Activated CD4-positive, alpha-beta memory T cell treated with anti-CD3 and anti-CD28 coated beads for 36 hours (primary cell): ENCODE measurements around the gene SLC24A4. TPM values are rescaled to one million over a fixed set of nuclear protein-coding genes. Genes with fewer than 3 reads are reported as not detected.

Source experiments
- CTCF ChIA-PET: fragments of 350-600 bp; sonication (Branson Sonifier 250); formaldehyde crosslinking; loops from one replicate; lab custom pipeline; 2021; ENCODE audit warnings: antibody characterized with exemption, inconsistent platforms; lab: Charles Lee
- POLR2A ChIA-PET: fragments of 350-600 bp; sonication (Branson Sonifier 250); formaldehyde crosslinking; loops from one replicate; lab custom pipeline; 2021; ENCODE audit warnings: antibody characterized with exemption; lab: Charles Lee
- DNase-seq: peaks from one replicate; pipeline ENCODE4 v3.0.0-alpha.2; 2020
- H3K27ac Mint-ChIP-seq: one replicate; pipeline ENCODE4 v1.8.0; 2021; ENCODE audit warnings: mixed read lengths
- H3K27me3 Mint-ChIP-seq: one replicate; pipeline ENCODE4 v1.8.0; 2021; ENCODE audit warnings: mixed read lengths
- H3K36me3 Mint-ChIP-seq: one replicate; pipeline ENCODE4 v1.8.0; 2021; ENCODE audit warnings: mixed read lengths
- H3K4me1 Mint-ChIP-seq: one replicate; pipeline ENCODE4 v1.8.0; 2021; ENCODE audit warnings: low read depth, mixed read lengths
- H3K4me3 Mint-ChIP-seq: one replicate; pipeline ENCODE4 v1.8.0; 2021; ENCODE audit warnings: mild to moderate bottlenecking, mixed read lengths
- H3K9me3 Mint-ChIP-seq: one replicate; pipeline ENCODE4 v1.8.0; 2021; ENCODE audit warnings: mixed read lengths
- intact Hi-C: fragments of 100-400 bp; cut with micrococcal nuclease; formaldehyde crosslinking; loops from one replicate; pipeline ENCODE4 v1.15.1; 2023
- total RNA-seq, 2 experiments: library from RNA; stranded (reverse); gene quantifications; one replicate each; pipeline ENCODE4 v1.2.3, GENCODE V29; 2021

SLC24A4 gene
- total RNA-seq, 2 experiments from 2014 or later = not detected

- no peak overlapping the region for H3K4me3 Mint-ChIP-seq
- no peaks in the 10 kb centered on the region for H3K4me1 Mint-ChIP-seq
- no peak overlapping the region for H3K27ac Mint-ChIP-seq
- intact Hi-C loops = no loop called here
- CTCF ChIA-PET = no interaction called here
- POLR2A ChIA-PET = no interaction called here
- H3K9me3 Mint-ChIP-seq = peaks cover 3% of the 10 kb centered on the region
- no peaks in the 10 kb centered on the region for H3K36me3 Mint-ChIP-seq
- peaks cover 12% of the 10 kb centered on the region for H3K27me3 Mint-ChIP-seq
- no peak for DNase-seq
Measured at GRCh38 chr14:92482621-92483319, 159.8 kb downstream of the SLC24A4 start.

DNA sequence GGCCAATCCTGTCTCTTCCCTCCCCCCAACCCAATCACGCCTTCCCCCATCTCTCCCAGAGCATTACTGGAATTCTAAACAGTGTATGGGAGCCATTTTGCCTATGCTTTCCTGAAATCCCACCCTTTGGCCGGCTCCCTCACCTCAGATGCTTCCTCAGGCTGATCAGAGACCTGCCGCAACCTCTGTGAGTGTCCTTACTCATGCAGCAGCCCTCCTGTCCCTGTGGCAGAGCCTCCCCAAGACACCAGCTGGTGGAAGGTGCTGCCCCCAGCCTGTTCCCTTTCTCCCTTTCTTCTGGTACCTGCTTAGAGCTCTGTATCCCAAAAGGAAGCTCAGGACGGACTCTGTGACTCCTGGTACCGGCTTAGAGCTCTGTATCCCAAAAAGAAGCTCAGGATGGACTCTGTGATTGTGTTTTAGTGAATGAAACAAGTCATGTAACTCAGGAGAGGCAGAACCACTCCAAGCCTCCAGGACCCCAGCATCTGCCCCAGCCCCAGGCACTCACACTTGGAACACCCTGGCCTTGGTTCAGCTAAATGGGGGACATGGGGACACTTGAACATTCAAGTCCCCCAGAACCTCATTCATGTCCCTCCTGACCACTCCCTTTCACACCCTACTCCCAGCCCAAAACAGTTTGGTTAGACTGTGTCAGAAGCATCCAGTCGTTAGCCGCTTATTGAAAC, 161.3 kb downstream of the SLC24A4 start:
- no peak overlapping the region for H3K27ac Mint-ChIP-seq
- no peaks in the 10 kb centered on the region for H3K9me3 Mint-ChIP-seq
- H3K36me3 Mint-ChIP-seq = no peaks in the 10 kb centered on the region
- intact Hi-C loops = no loop called here
- H3K4me1 Mint-ChIP-seq = no peaks in the 10 kb centered on the region
- ChIA-PET CTCF (no interaction called here), POLR2A (no interaction called here)
- H3K4me3 Mint-ChIP-seq = no peak overlapping the region
- H3K27me3 Mint-ChIP-seq = peaks cover 10% of the 10 kb centered on the region
- DNase-seq = no peak

DNA sequence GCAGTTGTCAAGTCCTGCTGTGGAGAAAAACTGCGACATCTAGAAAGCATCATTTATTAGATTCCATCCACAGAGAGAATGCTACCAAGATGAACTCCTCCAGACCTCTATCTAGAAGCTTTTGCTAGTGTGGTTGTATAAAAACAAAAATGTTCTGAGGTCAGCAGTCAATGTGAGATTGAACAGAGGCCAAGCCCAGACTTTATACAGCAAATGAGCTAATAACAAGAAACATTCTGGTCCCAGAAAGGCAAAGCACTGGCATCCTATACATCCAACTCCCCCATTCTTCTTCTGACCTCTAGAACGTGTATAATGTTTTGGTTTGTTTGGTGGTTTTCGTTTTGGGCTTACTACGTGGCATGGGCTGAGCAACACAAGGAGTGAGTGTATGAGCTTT, 163.9 kb downstream of the SLC24A4 start:
- Mint-ChIP-seq H3K27ac (no peak overlapping the region), H3K27me3 (peaks cover 10% of the 10 kb centered on the region), H3K4me3 (no peak overlapping the region), H3K9me3 (no peaks in the 10 kb centered on the region), H3K36me3 (no peaks in the 10 kb centered on the region), H3K4me1 (no peaks in the 10 kb centered on the region)
- CTCF ChIA-PET = interaction anchor here (1.2 kb wide), 1 partner anchor 89 kb away, joined by 3 read pairs; no protein-coding TSS in a partner anchor
- no peak for DNase-seq
- intact Hi-C loops = no loop called here
- POLR2A ChIA-PET = no interaction called here

DNA sequence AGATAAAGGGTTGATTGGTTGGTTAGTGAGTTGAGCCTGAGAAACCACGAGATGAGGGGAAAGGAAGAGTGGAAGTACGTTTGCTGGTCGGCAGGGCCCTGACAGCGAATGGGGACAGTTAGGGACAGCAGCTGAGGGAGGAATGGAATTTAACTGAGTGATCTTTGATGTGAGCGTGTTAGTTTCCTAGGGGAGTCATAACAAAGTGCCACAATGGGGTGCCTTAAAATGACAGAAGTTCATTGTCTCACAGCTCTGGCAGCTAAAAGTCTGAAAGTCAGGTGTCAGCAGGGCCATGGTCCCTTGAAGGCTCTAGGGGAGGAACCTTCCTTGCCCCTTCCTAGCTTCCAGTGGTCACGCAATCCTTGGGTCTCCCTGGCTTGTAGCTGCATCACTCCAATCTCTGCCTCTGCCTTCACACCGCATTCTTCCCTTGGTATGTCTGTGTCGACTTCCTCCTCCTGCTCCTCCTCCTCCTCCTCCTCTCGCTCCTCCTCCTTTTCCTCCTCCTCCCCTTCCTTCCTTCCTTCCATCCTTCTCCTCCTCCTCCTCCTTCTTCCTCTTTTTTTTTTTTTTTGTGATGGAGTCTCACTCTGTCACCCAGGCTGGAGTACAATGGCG, 164.7 kb downstream of the SLC24A4 start:
- H3K9me3 Mint-ChIP-seq = no peaks in the 10 kb centered on the region
- no peaks in the 10 kb centered on the region for H3K36me3 Mint-ChIP-seq
- no peaks in the 10 kb centered on the region for H3K4me1 Mint-ChIP-seq
- ChIA-PET POLR2A (no interaction called here), CTCF (interaction anchor here (1.2 kb wide), 1 partner anchor 89 kb away, joined by 3 read pairs; no protein-coding TSS in a partner anchor)
- DNase-seq = no peak
- no peak overlapping the region for H3K4me3 Mint-ChIP-seq
- intact Hi-C loops = no loop called here
- H3K27me3 Mint-ChIP-seq = peaks cover 10% of the 10 kb centered on the region
- no peak overlapping the region for H3K27ac Mint-ChIP-seq

DNA sequence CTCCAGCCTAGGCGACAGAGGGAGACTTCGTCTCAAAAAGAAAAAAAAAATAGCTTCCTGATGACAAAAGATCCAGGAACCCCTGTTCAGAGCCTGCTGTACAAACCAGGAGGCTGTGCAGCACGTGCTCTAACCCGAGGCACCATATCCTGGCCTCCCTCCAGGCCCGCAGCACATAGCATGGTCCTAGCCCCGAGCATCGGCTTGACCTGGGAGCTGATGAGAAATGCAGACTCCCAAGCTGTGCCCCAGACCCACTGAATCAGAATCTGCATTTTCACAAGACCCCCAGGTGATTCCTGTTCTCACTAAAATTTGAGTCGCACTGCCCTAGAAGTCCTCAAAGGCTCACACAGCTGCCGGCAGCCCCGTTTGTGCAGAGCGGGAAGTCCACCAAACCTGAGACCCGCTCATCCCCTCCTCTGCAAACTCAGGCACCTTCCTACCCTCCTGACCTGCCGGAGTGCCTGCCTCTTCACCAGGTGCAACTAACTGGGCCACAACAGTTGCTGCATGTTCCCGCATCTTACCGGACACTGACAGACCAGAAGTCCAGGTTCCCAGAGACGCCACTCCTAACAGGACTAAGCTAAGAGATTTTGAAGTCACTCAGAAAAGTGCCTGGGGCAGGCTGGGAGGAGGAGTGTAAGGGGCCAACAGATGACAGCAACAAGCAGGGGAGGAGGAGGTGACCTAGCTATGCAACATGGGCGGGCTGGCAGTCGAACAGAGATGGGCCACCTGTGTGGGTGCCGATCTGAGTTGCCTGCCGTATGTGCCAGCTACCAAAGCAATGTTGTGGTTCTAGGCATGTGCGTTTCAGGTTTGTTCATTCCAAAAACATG, 166.7 kb downstream of the SLC24A4 start:
- Mint-ChIP-seq H3K9me3 (no peaks in the 10 kb centered on the region), H3K36me3 (no peaks in the 10 kb centered on the region), H3K4me1 (no peaks in the 10 kb centered on the region), H3K4me3 (no peak overlapping the region), H3K27ac (no peak overlapping the region), H3K27me3 (peaks cover 4% of the 10 kb centered on the region)
- POLR2A ChIA-PET = no interaction called here
- intact Hi-C loops = no loop called here
- CTCF ChIA-PET = no interaction called here
- DNase-seq = no peak

DNA sequence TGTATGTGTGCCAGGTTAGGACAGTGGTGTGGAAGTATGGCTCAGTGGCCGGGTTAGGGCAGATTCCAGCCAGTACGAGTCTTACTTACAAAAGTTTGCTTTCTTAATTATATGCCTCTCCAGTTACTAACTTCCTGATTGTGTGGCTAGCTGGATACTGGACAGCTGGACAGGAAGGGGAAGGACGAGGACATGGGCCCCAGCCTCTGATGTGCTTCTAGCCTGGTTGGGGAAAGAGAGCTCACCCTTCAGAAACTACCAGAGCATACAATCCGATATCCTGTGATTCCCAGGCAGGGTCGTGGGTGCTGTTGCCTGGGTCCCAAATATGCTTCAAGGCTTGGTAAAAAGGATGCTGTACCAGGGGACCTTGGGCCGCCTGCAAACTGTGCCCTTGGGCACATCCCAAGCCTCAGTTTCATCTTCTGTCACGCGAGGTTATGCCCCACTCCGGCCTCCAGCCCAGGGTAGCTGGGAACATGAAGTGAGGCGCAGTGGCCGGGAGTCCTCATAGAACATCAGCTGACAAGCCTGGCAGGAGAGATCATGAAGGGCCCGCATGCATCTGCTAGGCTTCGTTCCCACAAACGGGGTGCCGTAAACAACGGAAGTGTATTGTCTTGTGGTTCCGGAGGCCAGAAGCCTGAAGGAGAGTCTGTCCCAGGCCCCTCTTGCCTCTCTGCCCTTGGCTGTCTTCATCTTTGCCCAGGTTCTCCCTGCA, 167.4 kb downstream of the SLC24A4 start:
- no peak for DNase-seq
- ChIA-PET CTCF (no interaction called here), POLR2A (no interaction called here)
- peaks cover 1% of the 10 kb centered on the region for H3K27me3 Mint-ChIP-seq
- no peaks in the 10 kb centered on the region for H3K9me3 Mint-ChIP-seq
- intact Hi-C loops = no loop called here
- H3K27ac Mint-ChIP-seq = no peak overlapping the region
- no peaks in the 10 kb centered on the region for H3K4me1 Mint-ChIP-seq
- H3K4me3 Mint-ChIP-seq = no peak overlapping the region
- no peaks in the 10 kb centered on the region for H3K36me3 Mint-ChIP-seq

GRCh38 chr14:92491782-92492181, 168.8 kb downstream of the SLC24A4 start:
- intact Hi-C loops = no loop called here
- no peak overlapping the region for H3K27ac Mint-ChIP-seq
- H3K4me1 Mint-ChIP-seq = no peaks in the 10 kb centered on the region
- H3K27me3 Mint-ChIP-seq = no peaks in the 10 kb centered on the region
- no peak overlapping the region for H3K4me3 Mint-ChIP-seq
- H3K9me3 Mint-ChIP-seq = no peaks in the 10 kb centered on the region
- ChIA-PET POLR2A (no interaction called here), CTCF (no interaction called here)
- DNase-seq = no peak
- no peaks in the 10 kb centered on the region for H3K36me3 Mint-ChIP-seq

- Mint-ChIP-seq H3K9me3 (no peaks in the 10 kb centered on the region), H3K4me1 (no peaks in the 10 kb centered on the region), H3K27me3 (no peaks in the 10 kb centered on the region), H3K27ac (no peak overlapping the region), H3K36me3 (no peaks in the 10 kb centered on the region), H3K4me3 (no peak overlapping the region)
- ChIA-PET CTCF (no interaction called here), POLR2A (no interaction called here)
- DNase-seq = no peak
- intact Hi-C loops = no loop called here
Measured at GRCh38 chr14:92492258-92492657, 169.3 kb downstream of the SLC24A4 start.

DNA sequence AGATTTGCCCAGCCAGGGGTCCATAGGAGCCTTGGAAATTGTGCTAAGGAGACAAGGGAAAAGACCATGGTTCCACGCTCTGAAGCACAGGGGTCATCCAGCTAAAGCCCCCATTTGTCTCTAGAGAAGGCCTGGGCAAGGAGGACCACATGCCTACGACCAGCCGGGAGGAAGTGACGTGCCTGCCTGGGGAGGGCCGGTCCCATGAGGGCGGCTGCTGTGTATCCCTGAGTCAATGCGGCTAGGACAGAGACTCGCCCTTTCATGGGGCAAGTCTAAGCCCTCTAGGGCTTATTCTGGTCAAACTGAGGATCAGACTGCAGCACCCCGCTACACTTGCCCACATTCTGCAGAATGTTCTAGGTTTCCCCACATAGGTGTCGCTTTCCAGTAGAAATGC, 170.1 kb downstream of the SLC24A4 start:
- Mint-ChIP-seq H3K27me3 (no peaks in the 10 kb centered on the region), H3K27ac (no peak overlapping the region), H3K9me3 (no peaks in the 10 kb centered on the region), H3K4me1 (no peaks in the 10 kb centered on the region), H3K4me3 (no peak overlapping the region), H3K36me3 (no peaks in the 10 kb centered on the region)
- DNase-seq = no peak
- ChIA-PET CTCF (no interaction called here), POLR2A (no interaction called here)
- intact Hi-C loops = no loop called here

DNA sequence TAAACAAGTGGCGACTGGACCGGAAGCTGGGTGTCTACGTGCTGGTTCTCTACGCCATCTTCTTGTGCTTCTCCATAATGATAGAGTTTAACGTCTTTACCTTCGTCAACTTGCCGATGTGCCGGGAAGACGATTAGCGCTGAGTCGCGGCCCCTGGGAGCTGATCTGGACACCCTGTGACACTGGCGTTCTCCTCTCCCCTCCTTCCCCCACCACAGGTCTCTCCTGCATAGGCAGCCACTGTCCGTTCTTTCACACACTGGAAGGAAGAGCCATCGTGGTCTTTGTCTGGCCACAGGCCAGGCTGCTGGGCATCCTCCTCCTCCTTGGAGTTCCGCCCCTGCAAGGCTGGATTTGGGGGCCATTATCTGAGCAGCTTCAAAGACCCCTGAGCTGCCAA, 170.5 kb downstream of the SLC24A4 start:
- Mint-ChIP-seq H3K4me3 (no peak overlapping the region), H3K27me3 (no peaks in the 10 kb centered on the region), H3K4me1 (no peaks in the 10 kb centered on the region), H3K9me3 (no peaks in the 10 kb centered on the region), H3K36me3 (no peaks in the 10 kb centered on the region), H3K27ac (no peak overlapping the region)
- DNase-seq = no peak
- intact Hi-C loops = no loop called here
- ChIA-PET POLR2A (no interaction called here), CTCF (no interaction called here)

DNA sequence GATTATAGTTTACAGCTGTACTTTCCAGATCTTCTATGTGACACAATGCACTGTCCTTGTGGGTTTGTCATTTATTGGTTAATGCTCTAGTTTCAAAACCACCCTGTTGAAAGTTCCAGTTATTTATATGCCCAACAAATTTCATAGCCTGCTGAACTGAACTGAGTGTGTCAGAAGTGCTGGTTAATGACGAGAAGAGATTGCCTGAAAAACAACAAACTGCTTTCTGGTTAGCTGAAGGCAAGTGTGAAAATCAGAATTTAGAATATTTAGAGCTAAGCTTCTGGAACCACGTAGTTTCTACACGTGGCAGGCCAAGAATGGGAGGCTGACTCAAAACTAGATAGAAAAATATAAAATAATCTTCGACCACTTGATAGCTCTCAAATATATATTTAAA, 171.5 kb downstream of the SLC24A4 start:
- ChIA-PET CTCF (interaction anchor here (0.6 kb wide), 1 partner anchor 1638 kb away, joined by 3 read pairs; no protein-coding TSS in a partner anchor), POLR2A (no interaction called here)
- Mint-ChIP-seq H3K4me3 (no peak overlapping the region), H3K4me1 (no peaks in the 10 kb centered on the region), H3K36me3 (no peaks in the 10 kb centered on the region), H3K9me3 (no peaks in the 10 kb centered on the region), H3K27me3 (no peaks in the 10 kb centered on the region), H3K27ac (no peak overlapping the region)
- intact Hi-C loops = no loop called here
- DNase-seq = no peak
